ENCODE results near the gene WDFY4.

DNA sequence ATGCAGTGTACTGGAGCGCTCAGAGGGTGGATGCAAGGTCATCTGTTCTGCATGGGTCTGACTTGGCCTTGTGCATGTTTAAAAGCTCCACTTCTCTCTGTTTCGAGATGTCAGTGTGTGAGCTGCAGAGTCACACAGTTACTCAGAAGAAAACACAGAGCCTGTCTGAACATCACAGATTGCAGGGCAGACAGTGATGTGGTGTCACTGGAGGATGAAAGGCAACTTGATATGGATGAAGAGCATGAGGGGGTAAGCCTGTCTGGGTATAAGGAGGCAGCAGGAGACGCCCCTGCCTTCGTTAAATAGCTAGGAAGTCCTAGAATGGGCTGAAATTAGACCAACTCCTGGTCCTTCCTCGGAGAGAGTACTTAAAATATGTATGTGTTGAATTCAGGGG, 322.5 kb downstream of the WDFY4 start:
- TF ChIP-seq, protein P1, sequence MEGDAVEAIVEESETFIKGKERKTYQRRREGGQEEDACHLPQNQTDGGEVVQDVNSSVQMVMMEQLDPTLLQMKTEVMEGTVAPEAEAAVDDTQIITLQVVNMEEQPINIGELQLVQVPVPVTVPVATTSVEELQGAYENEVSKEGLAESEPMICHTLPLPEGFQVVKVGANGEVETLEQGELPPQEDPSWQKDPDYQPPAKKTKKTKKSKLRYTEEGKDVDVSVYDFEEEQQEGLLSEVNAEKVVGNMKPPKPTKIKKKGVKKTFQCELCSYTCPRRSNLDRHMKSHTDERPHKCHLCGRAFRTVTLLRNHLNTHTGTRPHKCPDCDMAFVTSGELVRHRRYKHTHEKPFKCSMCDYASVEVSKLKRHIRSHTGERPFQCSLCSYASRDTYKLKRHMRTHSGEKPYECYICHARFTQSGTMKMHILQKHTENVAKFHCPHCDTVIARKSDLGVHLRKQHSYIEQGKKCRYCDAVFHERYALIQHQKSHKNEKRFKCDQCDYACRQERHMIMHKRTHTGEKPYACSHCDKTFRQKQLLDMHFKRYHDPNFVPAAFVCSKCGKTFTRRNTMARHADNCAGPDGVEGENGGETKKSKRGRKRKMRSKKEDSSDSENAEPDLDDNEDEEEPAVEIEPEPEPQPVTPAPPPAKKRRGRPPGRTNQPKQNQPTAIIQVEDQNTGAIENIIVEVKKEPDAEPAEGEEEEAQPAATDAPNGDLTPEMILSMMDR (IDR thresholded peaks at IDR 0.05), result no peak
- no peak for TF ChIP-seq POLR2A (IDR thresholded peaks at IDR 0.05)
